GM23338 (cell line): Measurements from ENCODE around the gene NUP50.

Source experiments
- EZH2 ChIP-seq: fragments of 200-600 bp; sonication (generic); IDR thresholded peaks from one replicate; pipeline ENCODE4 v1.8.0; 2017; ENCODE audit warnings: antibody characterized with exemption, mild to moderate bottlenecking, low read depth; ENCODE audit not compliant: unreplicated experiment
- EZH2phosphoT487 ChIP-seq: fragments of 200-600 bp; sonication (generic); IDR thresholded peaks from one replicate; pipeline ENCODE4 v1.8.1; 2018; ENCODE audit warnings: antibody characterized with exemption; ENCODE audit not compliant: unreplicated experiment
- REST ChIP-seq: IDR thresholded peaks from one replicate; pipeline ENCODE4 v1.6.1; 2018; ENCODE audit warnings: antibody characterized with exemption; ENCODE audit not compliant: unreplicated experiment
- TF ChIP-seq, protein P1 (sequence below), 2 experiments: fragments of 200-600 bp in 1 of 2; sonication (generic) in 1 of 2; conservative IDR thresholded peaks; 2 replicates each; pipeline versions ENCODE4 v1.5.1 to v1.6.1; 2016 to 2017; ENCODE audit warnings: antibody characterized with exemption in 2 of 2, low read depth in 2 of 2, mild to moderate bottlenecking in 2 of 2, moderate library complexity in 1 of 2

DNA sequence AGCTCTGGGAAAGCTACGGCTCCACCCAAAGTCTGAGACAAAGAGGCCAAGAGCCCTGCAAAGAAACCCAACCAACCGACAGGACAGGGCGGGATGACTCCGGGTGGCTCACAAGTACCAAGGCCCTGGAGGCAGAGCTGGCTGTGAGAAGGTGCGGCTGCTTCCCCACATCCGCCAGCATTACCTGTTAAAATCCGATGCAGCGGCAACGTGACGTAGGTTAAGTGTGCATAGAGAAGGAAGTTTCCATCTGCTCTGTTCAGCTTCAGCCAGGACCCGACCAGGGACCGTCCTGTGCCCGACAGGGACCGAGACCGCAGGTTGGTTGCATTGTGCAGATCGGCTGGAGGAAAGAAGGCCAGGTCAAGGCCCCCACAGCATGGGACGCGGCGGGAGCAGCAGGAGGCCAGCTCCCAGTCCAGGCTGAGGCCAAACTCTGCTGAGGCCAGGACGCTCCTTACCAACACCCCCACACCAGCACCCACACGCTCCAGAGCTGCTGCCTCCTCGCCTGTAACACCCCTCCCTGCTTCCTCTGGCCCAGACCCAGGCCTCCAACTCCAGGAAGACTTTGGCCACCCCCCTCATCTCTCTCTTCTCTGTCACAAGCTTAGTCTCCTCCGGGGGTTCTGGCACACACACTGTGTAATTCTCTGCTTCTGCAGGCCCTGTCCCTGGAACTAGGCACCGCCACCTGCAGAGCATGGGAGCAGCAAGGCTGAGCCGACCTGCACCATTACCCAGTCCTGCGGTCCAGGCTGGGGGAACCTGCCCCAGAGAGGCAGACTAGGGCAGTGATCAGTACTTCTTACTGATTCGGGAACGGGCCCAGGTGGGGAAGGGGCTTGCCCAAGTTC lies 34.1 kb downstream of the NUP50 start:
- TF ChIP-seq, protein P1, sequence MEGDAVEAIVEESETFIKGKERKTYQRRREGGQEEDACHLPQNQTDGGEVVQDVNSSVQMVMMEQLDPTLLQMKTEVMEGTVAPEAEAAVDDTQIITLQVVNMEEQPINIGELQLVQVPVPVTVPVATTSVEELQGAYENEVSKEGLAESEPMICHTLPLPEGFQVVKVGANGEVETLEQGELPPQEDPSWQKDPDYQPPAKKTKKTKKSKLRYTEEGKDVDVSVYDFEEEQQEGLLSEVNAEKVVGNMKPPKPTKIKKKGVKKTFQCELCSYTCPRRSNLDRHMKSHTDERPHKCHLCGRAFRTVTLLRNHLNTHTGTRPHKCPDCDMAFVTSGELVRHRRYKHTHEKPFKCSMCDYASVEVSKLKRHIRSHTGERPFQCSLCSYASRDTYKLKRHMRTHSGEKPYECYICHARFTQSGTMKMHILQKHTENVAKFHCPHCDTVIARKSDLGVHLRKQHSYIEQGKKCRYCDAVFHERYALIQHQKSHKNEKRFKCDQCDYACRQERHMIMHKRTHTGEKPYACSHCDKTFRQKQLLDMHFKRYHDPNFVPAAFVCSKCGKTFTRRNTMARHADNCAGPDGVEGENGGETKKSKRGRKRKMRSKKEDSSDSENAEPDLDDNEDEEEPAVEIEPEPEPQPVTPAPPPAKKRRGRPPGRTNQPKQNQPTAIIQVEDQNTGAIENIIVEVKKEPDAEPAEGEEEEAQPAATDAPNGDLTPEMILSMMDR (conservative IDR thresholded peaks at IDR 0.05; ENCODE audit: low read depth in 2 of 2): no peak
- TF ChIP-seq EZH2phosphoT487 (no peak), REST (no peak), EZH2 (no peak)
